Measurements from ENCODE around the gene MYADML2.
A peak's percentile ranks its signal among the peaks of the same experiment; 100 is the strongest.

MYADML2 gene

GRCh38 chr17:81992306-81993102 is 45.5 kb upstream of the MYADML2 start:
- no peak overlapping the region for H3K4me3 ChIP-seq (ENCODE audit: insufficient read length, low read depth)
- H3K9me3 ChIP-seq (ENCODE audit: insufficient read depth, low read length): no peaks in the 10 kb centered on the region; the same call in 1 of the 2 replicates
- no peak for DNase-seq (ENCODE audit: low read depth, low spot score)
- H3K27me3 ChIP-seq (ENCODE audit: insufficient read depth, insufficient read length): no peaks in the 10 kb centered on the region
- peak overlapping the region; percentile 62 for H3K9ac ChIP-seq (ENCODE audit: insufficient read length, low read depth)
- H3K4me1 ChIP-seq (ENCODE audit: insufficient read depth, insufficient read length): peaks cover 52% of the 10 kb centered on the region
- peaks cover 47% of the 10 kb centered on the region for H3K36me3 ChIP-seq (ENCODE audit: insufficient read depth, insufficient read length, low read length)
- TF ChIP-seq ZNF274 (IDR thresholded peaks at IDR 0.05; ENCODE audit: low read depth, low read length): no peak

- no peaks in the 10 kb centered on the region; the same call in 1 of the 2 replicates for H3K9me3 ChIP-seq (ENCODE audit: insufficient read depth, low read length)
- peak overlapping the region; percentile 21 for H3K4me3 ChIP-seq (ENCODE audit: insufficient read length, low read depth)
- DNase-seq (ENCODE audit: low read depth, low spot score): no peak
- H3K9ac ChIP-seq (ENCODE audit: insufficient read length, low read depth): peak overlapping the region; percentile 62
- no peaks in the 10 kb centered on the region for H3K27me3 ChIP-seq (ENCODE audit: insufficient read depth, insufficient read length)
- peaks cover 49% of the 10 kb centered on the region for H3K36me3 ChIP-seq (ENCODE audit: insufficient read depth, insufficient read length, low read length)
- no peak for TF ChIP-seq ZNF274 (IDR thresholded peaks at IDR 0.05; ENCODE audit: low read depth, low read length)
- peaks cover 50% of the 10 kb centered on the region for H3K4me1 ChIP-seq (ENCODE audit: insufficient read depth, insufficient read length)
These were observed 44.8 kb upstream of the MYADML2 start for GRCh38 chr17:81991684-81992305.

GRCh38 chr17:81990836-81991683 is 44.0 kb upstream of the MYADML2 start:
- no peak overlapping the region for H3K4me3 ChIP-seq (ENCODE audit: insufficient read length, low read depth)
- peak overlapping the region; percentile 62 for H3K9ac ChIP-seq (ENCODE audit: insufficient read length, low read depth)

GRCh38 chr17:81987161-81987770 is 40.2 kb upstream of the MYADML2 start:
- peaks cover 60% of the 10 kb centered on the region for H3K36me3 ChIP-seq (ENCODE audit: insufficient read depth, insufficient read length, low read length)
- H3K27me3 ChIP-seq (ENCODE audit: insufficient read depth, insufficient read length): no peaks in the 10 kb centered on the region
- H3K9ac ChIP-seq (ENCODE audit: insufficient read length, low read depth): no peak overlapping the region
- TF ChIP-seq YY1 (IDR thresholded peaks at IDR 0.05; ENCODE audit: insufficient read depth, insufficient read length): no peak
- TF ChIP-seq ZNF274 (IDR thresholded peaks at IDR 0.05; ENCODE audit: low read depth, low read length): no peak
- TF ChIP-seq SUZ12 (IDR thresholded peaks at IDR 0.05; ENCODE audit: extremely low read depth, insufficient read depth, insufficient read length): no peak
- H3K4me3 ChIP-seq (ENCODE audit: insufficient read length, low read depth): no peak overlapping the region
- no peaks in the 10 kb centered on the region; the same call in 1 of the 2 replicates for H3K9me3 ChIP-seq (ENCODE audit: insufficient read depth, low read length)
- no peak for DNase-seq (ENCODE audit: low read depth, low spot score)
- H3K4me1 ChIP-seq (ENCODE audit: insufficient read depth, insufficient read length): peaks cover 27% of the 10 kb centered on the region

More at GRCh38 chr17:81990836-81991683, 44.0 kb upstream of the MYADML2 start:
- Histone ChIP-seq H3K4me1 (ENCODE audit: insufficient read depth, insufficient read length) (peaks cover 50% of the 10 kb centered on the region), H3K36me3 (ENCODE audit: insufficient read depth, insufficient read length, low read length) (peaks cover 49% of the 10 kb centered on the region), H3K9me3 (ENCODE audit: insufficient read depth, low read length) (no peaks in the 10 kb centered on the region; the same call in 1 of the 2 replicates), H3K27me3 (ENCODE audit: insufficient read depth, insufficient read length) (no peaks in the 10 kb centered on the region)
- no peak for TF ChIP-seq ZNF274 (IDR thresholded peaks at IDR 0.05; ENCODE audit: low read depth, low read length)
- TF ChIP-seq SUZ12 (IDR thresholded peaks at IDR 0.05; ENCODE audit: extremely low read depth, insufficient read depth, insufficient read length): no peak
- no peak for TF ChIP-seq YY1 (IDR thresholded peaks at IDR 0.05; ENCODE audit: insufficient read depth, insufficient read length)
- DNase-seq (ENCODE audit: low read depth, low spot score): no peak

- TF ChIP-seq YY1 (IDR thresholded peaks at IDR 0.05; ENCODE audit: insufficient read depth, insufficient read length) (no peak), ZNF274 (IDR thresholded peaks at IDR 0.05; ENCODE audit: low read depth, low read length) (no peak), SUZ12 (IDR thresholded peaks at IDR 0.05; ENCODE audit: extremely low read depth, insufficient read depth, insufficient read length) (no peak)
- peaks cover 63% of the 10 kb centered on the region for H3K36me3 ChIP-seq (ENCODE audit: insufficient read depth, insufficient read length, low read length)
- H3K9me3 ChIP-seq (ENCODE audit: insufficient read depth, low read length): no peaks in the 10 kb centered on the region; the same call in 1 of the 2 replicates
These were observed 39.6 kb upstream of the MYADML2 start for GRCh38 chr17:81986606-81987005.

GRCh38 chr17:81984773-81985410 is 37.9 kb upstream of the MYADML2 start:
- Histone ChIP-seq H3K36me3 (ENCODE audit: insufficient read depth, insufficient read length, low read length) (peaks cover 59% of the 10 kb centered on the region), H3K4me1 (ENCODE audit: insufficient read depth, insufficient read length) (peaks cover 12% of the 10 kb centered on the region), H3K9me3 (ENCODE audit: insufficient read depth, low read length) (no peaks in the 10 kb centered on the region), H3K4me3 (ENCODE audit: insufficient read length, low read depth) (no peak overlapping the region), H3K9ac (ENCODE audit: insufficient read length, low read depth) (no peak overlapping the region), H3K27me3 (ENCODE audit: insufficient read depth, insufficient read length) (no peaks in the 10 kb centered on the region)
- no peak for DNase-seq (ENCODE audit: low read depth, low spot score)
- TF ChIP-seq ZNF274 (IDR thresholded peaks at IDR 0.05; ENCODE audit: low read depth, low read length): no peak

More at GRCh38 chr17:81986606-81987005, 39.6 kb upstream of the MYADML2 start:
- Histone ChIP-seq H3K27me3 (ENCODE audit: insufficient read depth, insufficient read length) (no peaks in the 10 kb centered on the region), H3K4me1 (ENCODE audit: insufficient read depth, insufficient read length) (peaks cover 21% of the 10 kb centered on the region), H3K9ac (ENCODE audit: insufficient read length, low read depth) (no peak overlapping the region), H3K4me3 (ENCODE audit: insufficient read length, low read depth) (no peak overlapping the region)
- DNase-seq (ENCODE audit: low read depth, low spot score): no peak
